Myocyte (in vitro differentiated cells): ENCODE data around the gene GRK4. TPM values are rescaled to one million over a fixed set of nuclear protein-coding genes. Genes with fewer than 3 reads are reported as not detected.
"Not testable (repeated sequence)": the region's sequence is repeated elsewhere in the genome, so short reads cannot be mapped to it uniquely, and the experiment has no call there.

ENCODE experiments used
- DNase-seq: peaks from one replicate; pipeline ENCODE4 v3.0.0-alpha.2; 2012; ENCODE audit warnings: low read depth
- total RNA-seq: library from RNA; depleted of rRNA; stranded (reverse); fragments of >200 nt; gene quantifications from 2 replicates; pipeline ENCODE4 v1.2.3, GENCODE V29; 2014

Gene GRK4
- total RNA-seq, 1 donor from 2014 or later: 16.7 TPM

GRCh38 chr4:2930758-2931511 is 32.4 kb upstream of the GRK4 start:
- DNase-seq: no peak

DNA sequence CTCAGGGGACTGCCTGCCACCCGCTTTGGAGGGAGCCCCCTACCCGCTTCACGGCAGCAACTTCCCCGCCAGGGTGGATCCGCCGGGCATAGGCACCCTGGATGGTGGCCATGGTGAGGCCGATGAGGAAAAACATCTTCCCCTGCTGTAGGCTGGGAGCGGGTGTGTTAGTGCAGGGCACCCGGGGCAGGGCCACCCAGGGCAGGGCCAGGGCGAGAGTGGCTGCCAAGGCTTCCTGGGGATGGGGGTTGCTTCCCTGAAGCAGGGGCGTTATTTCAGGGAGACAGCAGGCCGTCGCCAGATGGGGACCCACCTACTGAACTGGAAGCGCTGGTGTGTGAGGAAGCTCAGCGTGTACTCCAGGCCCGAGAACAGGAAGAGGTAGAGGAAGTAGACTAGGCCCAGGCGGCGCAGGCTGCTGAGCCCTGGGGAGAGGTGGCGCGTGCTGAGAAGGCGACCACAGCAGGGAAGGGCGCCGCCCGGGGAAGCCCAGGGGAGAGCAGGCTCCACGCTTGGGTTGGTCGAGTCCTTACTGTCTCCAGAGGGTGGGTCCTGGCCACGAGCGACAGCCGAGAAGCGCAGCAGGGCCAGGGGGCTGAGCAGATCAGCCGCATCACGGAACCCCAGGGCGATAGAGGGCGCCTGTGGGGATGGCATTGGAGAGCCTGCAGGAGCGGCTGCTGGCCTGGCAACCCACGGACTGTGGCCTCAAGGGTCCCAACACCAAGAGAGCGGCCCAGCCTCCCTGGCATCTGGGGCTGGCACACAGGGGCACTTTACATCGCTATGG is 31.7 kb upstream of the GRK4 start:
- DNase-seq: no peak

DNA sequence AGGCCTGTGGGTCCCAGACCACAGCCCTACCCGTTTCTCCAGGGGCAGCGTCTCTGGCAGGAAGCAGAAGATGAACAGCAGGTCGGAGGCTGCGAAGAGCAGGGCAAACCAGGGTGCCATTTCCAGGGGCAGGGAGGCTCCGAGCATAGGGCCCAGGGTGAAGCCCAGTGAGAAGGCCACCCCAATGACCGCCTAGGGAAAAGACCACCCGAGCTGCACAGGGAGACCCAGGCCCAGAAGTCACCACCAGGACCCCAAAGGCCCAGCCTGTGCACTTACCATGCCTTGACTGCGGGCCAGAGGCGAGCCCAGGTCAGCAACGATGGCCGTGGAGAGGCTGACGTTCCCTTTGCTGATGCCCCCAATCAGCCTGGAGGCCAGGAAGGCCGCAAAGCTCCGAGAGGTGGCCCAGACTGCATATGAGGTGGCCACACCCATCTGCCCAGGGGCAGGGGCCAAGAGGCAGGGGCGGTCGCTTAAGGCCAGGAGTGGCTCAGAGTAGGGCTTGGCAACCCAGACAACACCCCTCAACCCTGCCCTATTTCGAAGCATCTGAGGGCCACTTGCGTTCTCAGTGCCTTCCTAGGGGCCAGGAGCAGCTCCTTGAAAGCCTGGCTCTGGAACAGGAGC is 30.9 kb upstream of the GRK4 start:
- no peak for DNase-seq

DNA sequence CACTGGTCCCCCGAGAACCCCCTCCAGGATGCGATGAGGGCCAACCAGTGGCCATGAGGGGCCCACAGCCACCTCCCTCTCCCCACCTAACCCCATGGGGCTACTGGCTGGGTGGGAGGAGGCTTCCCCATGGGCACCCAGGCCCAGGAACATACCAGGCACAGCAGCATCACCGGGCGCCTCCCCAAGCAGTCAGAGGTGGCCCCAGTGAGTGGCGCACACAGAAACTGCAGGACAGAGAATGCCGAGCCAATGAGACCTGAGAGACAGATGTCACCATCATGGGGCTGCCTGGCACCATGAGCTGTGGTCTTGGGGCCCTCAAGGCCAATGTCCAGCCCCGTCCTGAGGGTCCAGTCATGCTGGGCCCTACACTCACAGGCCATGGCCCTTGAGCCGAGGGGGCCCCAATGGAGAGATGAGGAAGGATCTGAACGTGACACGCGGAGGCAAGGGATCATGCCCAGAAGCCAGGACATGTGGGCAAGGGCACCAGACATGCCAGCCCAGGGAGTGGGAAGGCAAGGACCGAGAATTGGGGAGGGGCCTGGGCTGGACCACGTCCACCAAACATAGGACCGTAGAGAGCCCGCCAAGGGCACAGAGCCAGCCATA is 30.3 kb upstream of the GRK4 start:
- DNase-seq: no peak

GRCh38 chr4:2933566-2934076 is 29.8 kb upstream of the GRK4 start:
- no peak for DNase-seq

GRCh38 chr4:2934077-2934812 is 29.1 kb upstream of the GRK4 start:
- peak; percentile 39 for DNase-seq

DNA sequence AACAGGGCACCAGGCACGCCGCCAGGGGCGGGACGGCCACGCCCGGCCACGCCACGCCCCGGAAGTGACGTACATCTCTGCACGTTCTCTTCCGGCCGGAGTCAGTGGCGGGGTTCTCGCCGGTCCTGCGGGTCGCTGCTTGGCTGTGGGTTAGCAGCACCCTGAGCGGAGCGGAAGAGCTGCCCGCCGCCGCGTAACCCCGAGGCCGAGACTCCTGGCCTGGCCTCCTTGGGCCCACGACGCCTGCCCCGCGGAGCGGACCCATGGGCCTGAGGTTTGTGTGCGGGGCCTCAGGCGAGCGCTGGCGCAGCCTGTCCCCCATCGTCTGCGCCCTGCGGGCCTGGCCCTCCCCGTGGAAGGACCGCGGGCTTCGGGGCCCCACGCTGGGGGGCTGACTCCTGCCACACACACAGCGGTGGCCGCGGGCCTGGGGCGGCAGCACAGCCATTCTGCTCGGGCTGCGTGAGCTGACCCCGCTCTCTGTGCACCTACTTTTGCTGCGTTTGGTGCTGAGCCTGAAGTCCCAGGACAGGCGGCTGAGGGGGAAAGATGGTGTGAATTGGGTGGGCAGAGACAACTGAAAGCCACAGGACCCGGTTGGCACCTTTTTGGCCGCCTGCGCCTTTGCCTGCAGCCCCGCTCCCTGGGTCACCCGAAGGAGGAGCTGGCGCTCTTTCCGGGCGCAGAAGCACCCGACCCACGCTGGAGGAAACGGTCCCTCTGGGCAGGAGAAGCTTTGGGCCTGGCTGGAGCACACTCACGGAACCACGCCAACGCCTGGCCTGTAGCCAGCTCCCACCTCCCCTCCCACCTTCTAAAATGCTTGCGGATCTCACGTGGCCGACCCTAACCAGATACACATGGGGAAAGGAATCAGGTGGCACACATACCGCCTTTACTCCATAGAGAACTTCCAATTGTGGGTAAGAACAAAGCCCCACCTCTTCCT is 28.3 kb upstream of the GRK4 start:
- peak; percentile 90 for DNase-seq

- DNase-seq: no peak
Observed at GRCh38 chr4:2935762-2936743, 27.3 kb upstream of the GRK4 start.

DNA sequence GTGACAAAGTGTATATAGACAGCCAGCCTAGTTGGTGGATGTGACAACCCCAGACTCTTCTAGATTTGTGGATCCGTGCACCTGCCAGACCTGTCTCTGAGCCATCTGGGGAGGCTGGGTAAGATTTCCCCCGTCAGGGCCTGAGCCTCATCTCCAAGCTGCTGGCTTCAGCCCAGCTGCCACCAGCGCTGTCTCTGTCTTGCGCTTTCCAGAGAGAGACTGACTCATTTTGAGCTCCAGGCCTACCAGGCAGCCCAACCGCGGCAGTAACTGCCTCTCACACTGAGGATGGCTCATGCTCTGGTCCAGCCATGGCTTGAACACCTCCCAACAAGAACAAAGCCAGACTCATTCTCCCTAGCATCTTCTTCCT is 26.6 kb upstream of the GRK4 start:
- DNase-seq: peak; percentile 78

DNA sequence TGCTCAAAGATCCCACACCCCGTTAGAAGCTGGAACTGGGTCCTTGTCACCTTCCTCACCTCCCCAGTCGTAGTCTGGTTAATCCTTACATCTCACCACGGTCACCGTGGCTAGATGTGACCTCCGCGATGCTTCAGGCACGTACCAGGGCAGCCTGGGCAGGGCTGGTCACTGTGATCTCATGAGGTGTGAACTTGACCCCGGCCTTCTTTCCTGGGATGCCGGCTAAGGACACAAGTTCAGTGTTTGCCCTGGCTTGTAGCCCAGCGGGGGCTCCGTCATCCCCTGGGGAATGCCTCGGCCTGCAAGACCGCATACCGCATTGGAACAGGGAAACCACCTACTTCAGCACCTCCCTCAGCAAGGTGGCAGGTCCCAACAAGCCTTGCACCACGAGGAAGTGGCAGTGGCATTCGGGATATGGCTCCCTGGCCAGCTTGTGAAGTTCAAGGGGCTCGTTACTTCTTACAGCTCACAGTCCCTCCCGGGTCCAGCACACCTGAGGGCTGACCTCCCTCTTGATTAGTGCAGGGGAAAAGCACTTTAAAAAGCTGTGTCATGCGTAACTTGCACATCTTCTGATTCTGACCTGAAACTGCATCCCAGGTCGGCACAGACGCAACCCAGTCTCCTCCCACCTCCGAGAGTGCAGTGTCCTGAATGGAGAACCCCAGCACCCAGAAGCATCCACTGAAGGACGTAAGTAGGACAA is 26.1 kb upstream of the GRK4 start:
- no peak for DNase-seq

DNA sequence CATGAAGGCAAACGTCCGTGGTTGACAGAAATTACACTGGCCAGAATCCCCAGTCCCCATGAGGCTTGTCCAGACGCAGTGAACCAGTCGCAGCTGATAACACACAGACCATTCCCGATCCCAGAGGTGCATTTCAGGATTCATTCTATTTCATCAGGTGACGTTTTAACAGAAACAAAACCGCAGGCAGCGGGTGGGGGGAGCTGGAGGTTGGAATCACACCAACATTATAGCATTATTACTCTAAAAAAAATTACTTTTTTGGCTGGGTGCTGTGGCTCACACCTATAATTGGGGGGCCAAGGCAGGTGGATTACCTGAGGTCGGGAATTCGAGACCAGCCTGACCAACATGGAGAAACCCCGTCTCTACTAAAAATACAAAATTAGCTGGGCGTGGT is 25.4 kb upstream of the GRK4 start:
- DNase-seq: no peak

- DNase-seq: not testable (repeated sequence)
Observed at GRCh38 chr4:2938411-2938810, 25.0 kb upstream of the GRK4 start.

- DNase-seq: no peak
Observed at GRCh38 chr4:2938906-2939305, 24.5 kb upstream of the GRK4 start.

- no peak for DNase-seq
Observed at GRCh38 chr4:2939383-2940243, 23.8 kb upstream of the GRK4 start.

DNA sequence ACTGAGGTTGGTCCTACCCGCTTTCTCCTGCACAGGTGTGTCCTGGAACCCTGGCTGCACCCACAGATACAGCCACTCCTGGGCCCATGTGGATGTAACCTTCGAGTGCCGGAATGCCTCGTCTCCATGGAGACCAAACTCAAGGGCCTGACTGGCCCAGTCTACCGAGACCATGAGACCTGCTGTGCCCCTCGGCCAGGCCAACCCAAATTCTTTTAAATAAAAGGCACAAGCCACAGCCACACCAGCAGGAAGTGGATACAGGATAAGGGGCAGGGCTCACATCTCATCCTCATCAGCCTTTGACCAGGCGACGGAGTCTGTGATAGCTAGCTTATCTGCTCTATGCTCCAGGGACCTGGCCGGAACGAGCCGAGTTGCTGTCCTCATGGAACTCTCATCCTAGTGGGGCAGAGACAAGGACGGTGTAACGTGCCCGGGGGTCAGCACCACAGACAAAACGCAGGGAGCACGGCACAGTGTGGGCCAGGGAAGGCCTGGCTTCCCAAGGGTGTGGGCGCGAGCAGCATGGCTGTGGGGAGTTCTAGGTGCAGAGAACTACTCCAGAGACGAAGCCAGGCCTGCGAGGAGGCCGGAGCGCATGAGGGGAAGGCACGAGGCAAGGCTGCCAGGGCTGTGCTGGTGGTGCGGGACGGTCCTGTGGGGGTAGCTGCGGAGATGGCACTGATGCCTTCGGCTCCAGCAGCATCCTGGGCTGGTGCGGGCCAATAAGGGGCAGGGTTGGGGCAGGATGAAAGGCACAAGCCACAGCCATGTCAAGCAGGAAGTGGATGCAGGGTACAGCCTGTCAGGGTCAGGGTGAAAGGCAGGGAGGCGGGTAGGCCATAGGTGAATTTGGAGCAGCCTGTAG is 22.9 kb upstream of the GRK4 start:
- no peak for DNase-seq
